ENCODE results near the gene OR2V1. TPM values are rescaled to one million over a fixed set of nuclear protein-coding genes. Genes with fewer than 3 reads are reported as not detected.
"Not testable (repeated sequence)": the region's sequence is repeated elsewhere in the genome, so short reads cannot be mapped to it uniquely, and the experiment has no call there.

OR2V1 gene
- total RNA-seq, 2 donors from 2014 or later = not detected

- DNase-seq (ENCODE audit: low spot score) = no peak
- Histone ChIP-seq H3K9me3 (no peaks in the 10 kb centered on the region), H3K4me3 (no peak overlapping the region), H3K27ac (no peak overlapping the region), H3K27me3 (no peaks in the 10 kb centered on the region), H3K4me1 (no peaks in the 10 kb centered on the region), H3K36me3 (no peaks in the 10 kb centered on the region)
- TF ChIP-seq, protein P1, sequence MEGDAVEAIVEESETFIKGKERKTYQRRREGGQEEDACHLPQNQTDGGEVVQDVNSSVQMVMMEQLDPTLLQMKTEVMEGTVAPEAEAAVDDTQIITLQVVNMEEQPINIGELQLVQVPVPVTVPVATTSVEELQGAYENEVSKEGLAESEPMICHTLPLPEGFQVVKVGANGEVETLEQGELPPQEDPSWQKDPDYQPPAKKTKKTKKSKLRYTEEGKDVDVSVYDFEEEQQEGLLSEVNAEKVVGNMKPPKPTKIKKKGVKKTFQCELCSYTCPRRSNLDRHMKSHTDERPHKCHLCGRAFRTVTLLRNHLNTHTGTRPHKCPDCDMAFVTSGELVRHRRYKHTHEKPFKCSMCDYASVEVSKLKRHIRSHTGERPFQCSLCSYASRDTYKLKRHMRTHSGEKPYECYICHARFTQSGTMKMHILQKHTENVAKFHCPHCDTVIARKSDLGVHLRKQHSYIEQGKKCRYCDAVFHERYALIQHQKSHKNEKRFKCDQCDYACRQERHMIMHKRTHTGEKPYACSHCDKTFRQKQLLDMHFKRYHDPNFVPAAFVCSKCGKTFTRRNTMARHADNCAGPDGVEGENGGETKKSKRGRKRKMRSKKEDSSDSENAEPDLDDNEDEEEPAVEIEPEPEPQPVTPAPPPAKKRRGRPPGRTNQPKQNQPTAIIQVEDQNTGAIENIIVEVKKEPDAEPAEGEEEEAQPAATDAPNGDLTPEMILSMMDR (IDR thresholded peaks at IDR 0.05) = no peak
These were observed 21.4 kb upstream of the OR2V1 start for GRCh38 chr5:181152406-181152805.

GRCh38 chr5:181151146-181151545 is 20.2 kb upstream of the OR2V1 start:
- no peak for DNase-seq (ENCODE audit: low spot score)
- H3K27ac ChIP-seq = no peak overlapping the region
- no peaks in the 10 kb centered on the region for H3K27me3 ChIP-seq
- no peaks in the 10 kb centered on the region for H3K4me1 ChIP-seq
- TF ChIP-seq, protein P1 (IDR thresholded peaks at IDR 0.05) = no peak
- H3K36me3 ChIP-seq = no peaks in the 10 kb centered on the region
- H3K9me3 ChIP-seq = no peaks in the 10 kb centered on the region
- no peak overlapping the region for H3K4me3 ChIP-seq

- Histone ChIP-seq H3K4me1 (no peaks in the 10 kb centered on the region), H3K27me3 (no peaks in the 10 kb centered on the region), H3K36me3 (no peaks in the 10 kb centered on the region), H3K4me3 (no peak overlapping the region), H3K9me3 (no peaks in the 10 kb centered on the region), H3K27ac (no peak overlapping the region)
- DNase-seq (ENCODE audit: low spot score) = no peak
- TF ChIP-seq, protein P1 (IDR thresholded peaks at IDR 0.05) = no peak
These were observed 19.1 kb upstream of the OR2V1 start for GRCh38 chr5:181149806-181150733.

GRCh38 chr5:181149355-181149754 is 18.4 kb upstream of the OR2V1 start:
- H3K4me3 ChIP-seq = no peak overlapping the region
- no peaks in the 10 kb centered on the region for H3K9me3 ChIP-seq
- H3K27ac ChIP-seq = no peak overlapping the region
- no peaks in the 10 kb centered on the region for H3K36me3 ChIP-seq
- no peaks in the 10 kb centered on the region for H3K4me1 ChIP-seq
- H3K27me3 ChIP-seq = no peaks in the 10 kb centered on the region
- TF ChIP-seq, protein P1 (IDR thresholded peaks at IDR 0.05) = no peak
- no peak for DNase-seq (ENCODE audit: low spot score)

GRCh38 chr5:181146927-181147636 is 16.1 kb upstream of the OR2V1 start, which contains the start of gene OR2V2:
TSS of gene OR2V2 (plus strand) at chr5:181147586. CDS start at chr5:181154943, 7,357 bp downstream.
- not testable (repeated sequence) for H3K27me3 ChIP-seq, H3K27ac ChIP-seq

GRCh38 chr5:181145133-181145532 is 14.2 kb upstream of the OR2V1 start:
- TF ChIP-seq, protein P1 (IDR thresholded peaks at IDR 0.05) = no peak
- H3K4me1 ChIP-seq = no peaks in the 10 kb centered on the region
- no peaks in the 10 kb centered on the region for H3K9me3 ChIP-seq
- no peaks in the 10 kb centered on the region for H3K36me3 ChIP-seq
- no peaks in the 10 kb centered on the region for H3K27me3 ChIP-seq
- H3K27ac ChIP-seq = no peak overlapping the region
- no peak overlapping the region for H3K4me3 ChIP-seq
- DNase-seq (ENCODE audit: low spot score) = no peak

More at GRCh38 chr5:181146927-181147636, 16.1 kb upstream of the OR2V1 start, which contains the start of gene OR2V2:
- H3K4me1 ChIP-seq; H3K9me3 ChIP-seq; H3K4me3 ChIP-seq; DNase-seq (ENCODE audit: low spot score); H3K36me3 ChIP-seq: not testable (repeated sequence)
